Stimulated activated CD4-positive, alpha-beta T cell treated with anti-CD3 and anti-CD28 coated beads, Interleukin-4, amount 100 ng/mL, for 4 hours (primary cell): ENCODE data around the gene EPS8.
"Not testable (repeated sequence)": the region's sequence is repeated elsewhere in the genome, so short reads cannot be mapped to it uniquely, and the experiment has no call there.

Experiments
- DNase-seq, 2 experiments: peaks; one replicate each; pipeline ENCODE4 v3.0.0-alpha.2; 2020

The EPS8 gene

GRCh38 chr12:15752785-15753184, 36.4 kb downstream of the EPS8 start:
- DNase-seq = no peak

GRCh38 chr12:15751741-15752140, 37.4 kb downstream of the EPS8 start:
- DNase-seq = no peak

- no peak for DNase-seq
Measured at GRCh38 chr12:15749937-15750336, 39.3 kb downstream of the EPS8 start.

GRCh38 chr12:15741870-15742269, 47.3 kb downstream of the EPS8 start:
- DNase-seq = not testable (repeated sequence)

- DNase-seq = no peak
Measured at GRCh38 chr12:15741082-15741481, 48.1 kb downstream of the EPS8 start.

- not testable (repeated sequence) for DNase-seq
Measured at GRCh38 chr12:15740389-15740788, 48.8 kb downstream of the EPS8 start.

GRCh38 chr12:15738438-15739015, 50.7 kb downstream of the EPS8 start:
- DNase-seq = no peak

- no peak for DNase-seq
Measured at GRCh38 chr12:15735837-15736615, 53.2 kb downstream of the EPS8 start.

GRCh38 chr12:15733136-15733535, 56.1 kb downstream of the EPS8 start:
- no peak for DNase-seq

- DNase-seq = no peak
Measured at GRCh38 chr12:15732341-15733061, 56.7 kb downstream of the EPS8 start.

- no peak for DNase-seq
Measured at GRCh38 chr12:15731940-15732339, 57.2 kb downstream of the EPS8 start.

- DNase-seq = no peak
Measured at GRCh38 chr12:15729097-15729496, 60.1 kb downstream of the EPS8 start.

GRCh38 chr12:15728118-15728598, 61.0 kb downstream of the EPS8 start:
- DNase-seq = no peak

GRCh38 chr12:15726878-15727150, 62.4 kb downstream of the EPS8 start:
- no peak for DNase-seq

GRCh38 chr12:15726027-15726877, 62.9 kb downstream of the EPS8 start:
- DNase-seq = no peak

GRCh38 chr12:15722951-15723350, 66.2 kb downstream of the EPS8 start:
- DNase-seq = no peak

- no peak for DNase-seq
Measured at GRCh38 chr12:15721316-15722115, 67.7 kb downstream of the EPS8 start.

- no peak for DNase-seq
Measured at GRCh38 chr12:15720295-15720694, 68.9 kb downstream of the EPS8 start.

- no peak for DNase-seq
Measured at GRCh38 chr12:15719230-15719629, 70.0 kb downstream of the EPS8 start.

GRCh38 chr12:15717940-15718567, 71.1 kb downstream of the EPS8 start:
- DNase-seq = no peak

GRCh38 chr12:15716581-15716980, 72.6 kb downstream of the EPS8 start:
- DNase-seq = no peak

GRCh38 chr12:15714256-15714655, 74.9 kb downstream of the EPS8 start:
- no peak for DNase-seq
